Ovary (tissue), 9 donors: ENCODE results near the gene SERPINA1. TPM values are rescaled to one million over a fixed set of nuclear protein-coding genes. Genes with fewer than 3 reads are reported as not detected.
"Not testable (repeated sequence)": the region's sequence is repeated elsewhere in the genome, so short reads cannot be mapped to it uniquely, and the experiment has no call there.

Experiments
- DNase-seq, 5 donors: peaks; one replicate each; pipeline ENCODE4 v3.0.0-alpha.2; 2019 to 2020
- H3K27ac ChIP-seq, 2 donors: fragments of 200-600 bp; one replicate each; pipeline versions ENCODE4 v1.5.1 to v1.8.0; 2019 to 2022
- H3K27me3 ChIP-seq: fragments of 200-600 bp; one replicate; pipeline ENCODE4 v1.8.0; 2022
- H3K36me3 ChIP-seq: fragments of 200-600 bp; sonication (generic); one replicate; pipeline ENCODE4 v1.5.1; 2019
- H3K4me1 ChIP-seq: one replicate; pipeline ENCODE4 v1.8.1; 2013; ENCODE audit warnings: mild to moderate bottlenecking, moderate library complexity; ENCODE audit not compliant: insufficient read depth
- H3K4me3 ChIP-seq: fragments of 200-600 bp; sonication (generic); one replicate; pipeline ENCODE4 v1.5.1; 2017
- H3K9me3 ChIP-seq, 2 donors: fragments of 200-600 bp in 1 of 2; sonication (generic) in 1 of 2; one replicate each; pipeline versions ENCODE4 v1.5.1 to v1.8.1; 2013 to 2019; ENCODE audit warnings: mild to moderate bottlenecking in 1 of 2, moderate library complexity in 1 of 2
- CTCF ChIP-seq, 3 donors: fragments of 450-650 bp in 2 of 3; fragments of 200-600 bp in 1 of 3; IDR thresholded peaks; one replicate each; pipeline versions ENCODE4 v1.5.1 to v1.8.0; 2016 to 2022; ENCODE audit warnings: antibody characterized with exemption in 3 of 3, mild to moderate bottlenecking in 1 of 3
- EP300 ChIP-seq: sonication (generic); formaldehyde crosslinking; IDR thresholded peaks from one replicate; pipeline ENCODE4 v1.6.1; 2017; ENCODE audit warnings: antibody characterized with exemption
- POLR2A ChIP-seq: fragments of 450-650 bp; IDR thresholded peaks from one replicate; pipeline ENCODE4 v1.6.1; 2017; ENCODE audit warnings: antibody characterized with exemption, mild to moderate bottlenecking, moderate library complexity
- WGBS, 3 donors: extraction: QIAGEN DNeasy Blood & Tissue Kit in 1 of 3; methylation state at CpG; one replicate each; pipeline versions ENCODE4 v1.1.5 to v1.1.7; 2013 to 2017; 5-methylcytosine and 5-hydroxymethylcytosine counted together
- intact Hi-C, 4 donors: fragments of 100-400 bp; cut with DNase I; formaldehyde crosslinking; loops; one replicate each; pipeline versions ENCODE4 v1.11.0 to v1.15.1; 2022 to 2023
- polyA plus RNA-seq, 2 donors: library from polyadenylated mRNA; stranded (reverse); fragments of 200-250 nt in 1 of 2; fragments of 350-450 nt in 1 of 2; fragmentation: Illumina TruSeq in 1 of 2; extraction: RNeasy Lipid Tissue Mini Kit (QIAGEN cat#74804) in 1 of 2; gene quantifications; one replicate each; pipeline ENCODE4 v1.2.3, GENCODE V29; 2013 to 2014
- total RNA-seq, 7 donors: library from RNA; depleted of rRNA in 2 of 7; stranded (reverse); fragments of >200 nt in 2 of 7; fragmentation: NEBNext Ultra II Directional in 3 of 7; extraction: Animal tissue kit (Norgen Biotek cat#: 25700) in 3 of 7; gene quantifications; one replicate each; pipeline versions ENCODE4 v1.1.0 to v1.2.4, GENCODE V29; 2016 to 2023
- donor health status: DM: no; HTN: no; CAD: no; lungs with moderate emphysema.
- donor health status: DM: no; HTN: no; CAD: no.
- donor health status: Bipolar disorder and iron deficiency.
- donor health status: DM: yes; HTN: yes; CAD: no.
- donor health status: DM: no; HTN: no; CAD: no.
- donor health status: DM: yes; HTN: yes; CAD: no.

SERPINA1 gene
- total and polyA plus RNA-seq, 9 donors: 1.2 to 25.7 (median 9.9) TPM

GRCh38 chr14:94412671-94413638 is 24.6 kb upstream of the SERPINA1 start:
- Histone ChIP-seq H3K36me3 (no peaks in the 10 kb centered on the region), H3K27ac (no peak overlapping the region), H3K4me1 (no peaks in the 10 kb centered on the region), H3K27me3 (no peaks in the 10 kb centered on the region), H3K4me3 (no peak overlapping the region), H3K9me3 (no peaks in the 10 kb centered on the region)
- WGBS, 3 donors: 60 to 66% (median 65%) methylated on average over 8 of the region's 8 CpGs
- TF ChIP-seq POLR2A: no peak
- no peak for TF ChIP-seq CTCF (IDR thresholded peaks at IDR 0.05)
- intact Hi-C loops: no loop called here
- no peak for DNase-seq

- WGBS, 3 donors: 0 to 14% (median 11%) methylated on average over 1 of the region's 1 CpG
- Histone ChIP-seq H3K4me3 (no peak overlapping the region), H3K36me3 (no peaks in the 10 kb centered on the region), H3K27ac (no peak overlapping the region), H3K4me1 (no peaks in the 10 kb centered on the region), H3K9me3 (no peaks in the 10 kb centered on the region), H3K27me3 (no peaks in the 10 kb centered on the region)
- no peak for DNase-seq
- no peak for TF ChIP-seq EP300
- no peak for TF ChIP-seq CTCF (IDR thresholded peaks at IDR 0.05)
- TF ChIP-seq POLR2A: no peak
- intact Hi-C loops: no loop called here
Measured at GRCh38 chr14:94411638-94412037, 23.2 kb upstream of the SERPINA1 start.

GRCh38 chr14:94409430-94409829 is 21.0 kb upstream of the SERPINA1 start:
- H3K36me3 ChIP-seq, H3K27ac ChIP-seq, H3K9me3 ChIP-seq, H3K4me1 ChIP-seq, H3K27me3 ChIP-seq, DNase-seq, intact Hi-C loops, H3K4me3 ChIP-seq: not testable (repeated sequence)
- 83 to 87% (median 83%) methylated on average over 5 of the region's 5 CpGs for WGBS, 3 donors

- intact Hi-C loops: no loop called here
- DNase-seq: no peak
- TF ChIP-seq CTCF (IDR thresholded peaks at IDR 0.05): no peak
- no peak for TF ChIP-seq EP300
- TF ChIP-seq POLR2A: no peak
- WGBS, 3 donors: 65 to 75% (median 66%) methylated on average over 4 of the region's 4 CpGs
- H3K9me3 ChIP-seq: no peaks in the 10 kb centered on the region
- H3K4me3 ChIP-seq: no peak overlapping the region
- no peaks in the 10 kb centered on the region for H3K4me1 ChIP-seq
- no peak overlapping the region for H3K27ac ChIP-seq
- no peaks in the 10 kb centered on the region for H3K36me3 ChIP-seq
- H3K27me3 ChIP-seq: no peaks in the 10 kb centered on the region
Measured at GRCh38 chr14:94408546-94409095, 20.2 kb upstream of the SERPINA1 start.

GRCh38 chr14:94407906-94408305 is 19.5 kb upstream of the SERPINA1 start:
- no peak for DNase-seq
- TF ChIP-seq POLR2A (no peak), EP300 (no peak), CTCF (IDR thresholded peaks at IDR 0.05) (no peak)
- H3K36me3 ChIP-seq: no peaks in the 10 kb centered on the region
- H3K4me3 ChIP-seq: no peak overlapping the region
- H3K27me3 ChIP-seq: no peaks in the 10 kb centered on the region
- H3K9me3 ChIP-seq: no peaks in the 10 kb centered on the region
- no peak overlapping the region for H3K27ac ChIP-seq
- no peaks in the 10 kb centered on the region for H3K4me1 ChIP-seq
- intact Hi-C loops: no loop called here
